Measurements from ENCODE around the gene SPNS1. TPM values are rescaled to one million over a fixed set of nuclear protein-coding genes. Genes with fewer than 3 reads are reported as not detected.
"Not testable (repeated sequence)": the region's sequence is repeated elsewhere in the genome, so short reads cannot be mapped to it uniquely, and the experiment has no call there.

The SPNS1 gene
- 28.8 and 32.7 TPM in 2 replicates for total RNA-seq

GRCh38 chr16:28974437-28975157, at the start of gene SPNS1:
TSS of gene SPNS1 (plus strand) at chr16:28974778. CDS start at chr16:28975152, 374 bp downstream.
- peak; percentile 92 for DNase-seq (ENCODE audit: low read depth, low spot score)

DNA sequence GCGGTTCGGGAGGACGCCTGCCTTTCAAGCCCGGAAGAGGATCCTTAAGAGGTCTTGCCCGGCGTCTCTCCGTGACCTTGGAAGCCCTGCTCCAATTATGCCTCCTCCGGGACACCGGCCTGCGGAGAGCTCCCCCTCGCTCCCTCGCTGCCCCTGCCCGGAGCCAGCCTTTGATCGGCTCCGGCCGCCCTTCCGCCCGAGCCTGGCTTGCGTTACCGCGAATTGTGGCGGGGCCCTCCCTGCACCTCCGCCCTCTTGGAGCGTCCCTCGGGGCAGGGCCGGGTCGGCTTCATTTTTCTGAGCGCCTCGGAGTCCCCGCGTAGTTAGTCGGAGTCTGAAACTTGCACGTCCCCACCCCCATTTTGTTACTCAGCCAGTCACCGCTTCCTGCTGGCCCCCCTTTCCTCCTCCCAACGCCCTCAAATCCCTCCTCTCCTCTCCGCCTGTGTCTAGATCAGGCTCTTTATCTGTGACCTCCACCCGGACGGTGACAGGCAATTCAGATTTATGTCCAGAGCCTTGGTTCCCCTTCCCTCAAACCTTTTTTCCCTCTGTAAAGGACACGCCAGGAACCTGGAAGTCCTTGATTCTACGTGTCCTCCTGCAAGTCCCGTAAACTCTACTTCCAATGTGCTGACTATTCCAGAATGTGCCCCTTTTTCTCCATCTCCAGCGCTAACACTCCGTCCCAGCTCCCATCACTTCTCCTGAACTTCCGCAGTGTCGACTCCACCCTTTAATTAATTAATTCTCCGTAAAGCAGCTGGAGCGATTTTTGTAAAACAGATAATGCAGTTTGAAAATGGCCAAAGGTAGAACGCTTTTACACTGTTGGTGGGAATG, 49.0 kb upstream of the SPNS1 start:
- DNase-seq (ENCODE audit: low read depth, low spot score): no peak

DNA sequence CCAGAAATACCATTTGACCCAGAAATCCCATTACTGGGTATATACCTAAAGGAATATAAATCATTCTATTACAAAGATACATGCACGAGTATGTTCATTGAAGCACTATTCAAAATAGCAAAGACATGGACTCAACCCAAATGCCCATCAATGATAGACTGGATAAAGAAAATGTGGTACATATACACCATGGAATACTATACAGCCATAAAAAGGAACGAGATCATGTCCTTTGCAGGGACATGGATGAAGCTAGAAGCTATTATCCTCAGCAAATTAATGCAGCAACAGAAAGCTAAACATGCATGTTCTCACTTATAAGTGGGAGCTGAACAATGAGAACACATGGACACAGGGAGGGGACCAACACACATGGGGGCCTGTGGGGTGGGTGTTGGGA, 48.3 kb upstream of the SPNS1 start:
- DNase-seq (ENCODE audit: low read depth, low spot score): not testable (repeated sequence)

- no peak for DNase-seq (ENCODE audit: low read depth, low spot score)
Measured at GRCh38 chr16:28927815-28928214, 46.8 kb upstream of the SPNS1 start.

DNA sequence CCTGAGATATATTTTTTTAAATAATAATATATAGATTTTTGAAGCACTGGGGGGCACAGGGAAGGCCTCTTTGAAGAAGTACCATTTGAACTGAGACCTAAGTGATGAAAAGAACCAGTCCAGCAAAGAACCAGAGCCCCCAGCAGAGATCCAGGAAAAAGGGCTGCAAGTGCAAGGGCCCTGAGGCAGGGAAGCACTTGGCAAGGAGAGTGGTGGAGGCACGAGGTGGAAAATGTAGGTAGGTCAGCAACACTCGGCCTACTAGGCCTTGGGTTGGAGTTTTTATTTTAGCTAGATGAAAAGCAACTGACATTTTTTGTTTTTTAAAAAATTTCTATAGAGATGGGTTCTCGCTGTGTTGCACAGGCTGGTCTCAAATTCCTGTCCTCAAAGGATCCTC, 44.4 kb upstream of the SPNS1 start:
- DNase-seq (ENCODE audit: low read depth, low spot score): no peak

GRCh38 chr16:28930652-28931051, 43.9 kb upstream of the SPNS1 start:
- no peak for DNase-seq (ENCODE audit: low read depth, low spot score)

DNA sequence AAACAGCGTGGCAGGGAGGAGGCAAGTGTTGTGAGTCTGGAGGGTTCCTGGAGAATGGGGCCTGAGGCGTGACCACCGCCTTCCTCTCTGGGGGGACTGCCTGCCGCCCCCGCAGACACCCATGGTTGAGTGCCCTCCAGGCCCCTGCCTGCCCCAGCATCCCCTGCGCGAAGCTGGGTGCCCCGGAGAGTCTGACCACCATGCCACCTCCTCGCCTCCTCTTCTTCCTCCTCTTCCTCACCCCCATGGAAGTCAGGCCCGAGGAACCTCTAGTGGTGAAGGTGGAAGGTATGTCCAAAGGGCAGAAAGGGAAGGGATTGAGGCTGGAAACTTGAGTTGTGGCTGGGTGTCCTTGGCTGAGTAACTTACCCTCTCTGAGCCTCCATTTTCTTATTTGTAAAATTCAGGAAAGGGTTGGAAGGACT, 42.8 kb upstream of the SPNS1 start, which contains the start of gene CD19:
TSS of gene CD19 (plus strand) at position 171 of the 425 bp plus-strand sequence. CDS start at position 201, 30 bp downstream.
- DNase-seq (ENCODE audit: low read depth, low spot score): no peak

GRCh38 chr16:28932339-28933141, 42.0 kb upstream of the SPNS1 start:
- DNase-seq (ENCODE audit: low read depth, low spot score): no peak

- no peak for DNase-seq (ENCODE audit: low read depth, low spot score)
Measured at GRCh38 chr16:28933171-28933570, 41.4 kb upstream of the SPNS1 start.

GRCh38 chr16:28935346-28935745, 39.2 kb upstream of the SPNS1 start:
- no peak for DNase-seq (ENCODE audit: low read depth, low spot score)

DNA sequence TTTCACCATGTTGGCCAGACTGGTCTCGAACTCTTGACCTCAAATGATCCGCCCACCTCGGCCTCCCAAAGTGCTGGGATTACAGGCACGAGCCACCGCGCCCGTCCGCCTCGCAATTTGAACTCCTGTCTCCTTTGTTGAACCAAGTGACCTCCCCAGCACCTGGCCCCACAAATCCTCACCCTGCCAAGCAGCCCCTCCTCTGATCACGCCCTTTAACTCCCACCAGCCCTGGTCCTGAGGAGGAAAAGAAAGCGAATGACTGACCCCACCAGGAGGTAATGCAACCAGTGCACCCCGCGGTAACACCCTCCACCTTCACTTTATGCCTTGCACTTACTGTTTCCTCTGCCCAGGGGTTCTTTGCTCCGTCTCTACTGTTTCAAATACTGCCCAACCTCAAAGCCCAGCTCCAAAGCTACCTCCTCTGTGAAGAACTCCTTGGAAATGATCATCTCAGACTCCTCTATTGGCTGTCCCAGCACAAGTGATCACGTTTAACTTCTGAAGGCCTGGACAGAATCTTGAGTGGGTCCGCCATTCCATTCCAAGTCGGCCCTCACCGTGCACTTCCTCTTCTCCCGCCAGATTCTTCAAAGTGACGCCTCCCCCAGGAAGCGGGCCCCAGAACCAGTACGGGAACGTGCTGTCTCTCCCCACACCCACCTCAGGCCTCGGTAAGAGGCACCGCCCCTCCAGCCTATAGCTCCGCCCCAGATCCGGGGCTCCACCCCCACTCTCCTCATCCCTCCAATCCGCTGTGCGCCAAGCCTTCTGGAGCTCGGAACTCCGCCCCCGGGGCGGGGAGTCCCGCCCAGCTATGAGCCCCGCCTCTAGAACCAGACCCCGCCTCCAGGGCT, 38.4 kb upstream of the SPNS1 start:
- DNase-seq (ENCODE audit: low read depth, low spot score): peak; percentile 55

GRCh38 chr16:28936784-28937155, 37.8 kb upstream of the SPNS1 start:
- DNase-seq (ENCODE audit: low read depth, low spot score): no peak

DNA sequence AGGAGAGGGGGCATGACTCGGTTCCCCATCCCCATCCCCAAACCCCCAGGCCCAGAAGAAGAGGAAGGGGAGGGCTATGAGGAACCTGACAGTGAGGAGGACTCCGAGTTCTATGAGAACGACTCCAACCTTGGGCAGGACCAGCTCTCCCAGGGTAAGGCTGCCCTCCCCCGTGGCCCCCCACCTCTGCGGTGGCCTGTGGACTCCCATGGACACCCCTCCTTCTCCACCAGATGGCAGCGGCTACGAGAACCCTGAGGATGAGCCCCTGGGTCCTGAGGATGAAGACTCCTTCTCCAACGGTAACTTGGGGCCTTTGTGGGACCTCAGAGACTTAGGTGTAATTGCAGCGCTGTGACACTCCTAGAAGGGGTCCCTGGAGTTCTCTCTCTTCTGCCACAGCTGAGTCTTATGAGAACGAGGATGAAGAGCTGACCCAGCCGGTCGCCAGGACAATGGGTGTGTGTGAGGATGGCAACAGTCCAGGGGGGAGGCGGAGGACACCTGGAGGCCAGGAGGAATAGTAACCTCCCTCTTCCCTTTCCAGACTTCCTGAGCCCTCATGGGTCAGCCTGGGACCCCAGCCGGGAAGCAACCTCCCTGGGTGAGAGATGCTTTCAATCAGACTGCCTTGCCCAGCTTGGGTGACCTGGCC, 37.2 kb upstream of the SPNS1 start:
- no peak for DNase-seq (ENCODE audit: low read depth, low spot score)

DNA sequence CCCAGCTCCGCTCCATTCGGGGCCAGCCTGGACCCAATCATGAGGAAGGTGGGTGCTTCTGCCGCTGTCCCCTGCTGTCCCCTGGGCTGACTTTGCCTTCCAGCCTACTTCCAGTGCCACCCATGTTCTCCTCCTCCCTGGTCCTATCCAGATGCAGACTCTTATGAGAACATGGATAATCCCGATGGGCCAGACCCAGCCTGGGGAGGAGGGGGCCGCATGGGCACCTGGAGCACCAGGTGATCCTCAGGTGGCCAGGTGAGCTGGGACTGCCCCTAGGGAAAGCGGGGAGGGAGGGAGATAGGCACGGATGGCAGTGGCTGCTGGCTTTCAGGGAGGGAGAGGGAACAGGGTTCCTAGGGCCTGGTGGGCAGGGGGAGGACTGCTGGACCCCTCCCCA, 35.9 kb upstream of the SPNS1 start:
- DNase-seq (ENCODE audit: low read depth, low spot score): no peak

DNA sequence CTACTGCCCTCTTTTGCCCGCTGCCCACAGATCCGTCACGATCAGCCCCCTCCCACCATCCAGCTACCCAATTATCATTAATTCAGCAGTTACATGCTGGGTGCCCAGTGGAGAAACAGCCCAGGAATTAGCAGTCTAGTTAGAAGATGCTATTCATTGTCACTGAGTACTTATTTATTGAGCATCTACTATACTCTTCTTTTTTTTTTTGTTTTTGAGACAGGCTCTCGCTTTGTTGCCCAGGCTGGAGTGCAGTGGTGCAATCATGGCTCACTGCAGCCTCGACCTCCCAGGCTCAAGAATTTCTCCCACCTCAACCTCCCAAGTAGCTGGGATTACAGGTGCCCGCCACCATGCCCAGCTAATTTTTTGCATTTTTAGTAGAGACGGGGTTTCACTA, 34.8 kb upstream of the SPNS1 start:
- not testable (repeated sequence) for DNase-seq (ENCODE audit: low read depth, low spot score)

DNA sequence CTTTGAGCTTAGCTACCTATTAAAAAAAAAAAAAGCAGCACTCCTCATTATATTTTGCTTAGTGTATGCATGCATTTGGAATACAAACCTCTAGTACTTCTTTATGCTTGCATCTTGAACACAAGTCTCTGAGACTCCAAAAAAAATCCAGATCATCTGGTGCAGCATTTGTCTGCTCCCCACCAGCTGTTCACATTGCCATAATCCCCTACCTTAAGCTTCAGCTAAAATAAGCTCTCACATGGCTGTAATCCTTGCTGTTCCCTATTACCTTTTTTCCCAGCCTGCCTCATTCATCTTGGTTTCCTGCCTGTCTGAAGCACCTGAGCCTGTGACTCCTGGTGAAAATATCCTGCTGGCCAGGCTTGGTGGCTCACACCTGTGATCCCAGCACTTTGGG, 31.3 kb upstream of the SPNS1 start:
- DNase-seq (ENCODE audit: low read depth, low spot score): no peak

GRCh38 chr16:28946681-28947080, 27.9 kb upstream of the SPNS1 start:
- DNase-seq (ENCODE audit: low read depth, low spot score): no peak

GRCh38 chr16:28950648-28951409, 23.7 kb upstream of the SPNS1 start, which contains the start of gene NFATC2IP:
TSS of gene NFATC2IP (plus strand) at chr16:28950937. CDS start at chr16:28951012, 75 bp downstream.
- DNase-seq (ENCODE audit: low read depth, low spot score): peak; percentile 99

DNA sequence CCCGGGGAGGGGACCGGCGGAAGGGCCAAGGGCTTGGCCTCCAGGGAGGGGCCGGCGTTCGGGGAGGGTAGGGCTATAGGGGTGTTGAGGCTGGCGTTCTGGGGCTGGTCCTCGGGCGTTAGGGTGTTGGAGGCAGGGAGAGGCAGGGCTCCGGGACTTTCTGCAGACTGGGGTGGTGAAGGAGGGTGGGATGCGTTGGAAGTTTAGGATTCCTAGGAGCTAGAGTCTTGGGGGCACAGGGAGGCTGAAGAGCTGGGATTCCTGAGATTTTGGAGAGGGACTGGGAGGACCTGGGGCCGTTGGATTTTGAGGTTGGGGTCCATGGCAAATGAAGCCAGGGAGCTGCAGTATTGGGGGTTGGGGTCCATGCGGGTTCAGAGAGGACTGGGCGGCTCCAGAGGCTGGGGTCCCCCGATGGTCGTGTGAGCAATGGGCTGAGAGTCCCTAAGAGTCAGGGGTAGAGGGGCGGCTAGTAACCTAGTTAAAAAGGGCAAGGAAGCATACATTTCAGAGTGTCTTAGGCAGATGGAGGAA, 23.1 kb upstream of the SPNS1 start:
- DNase-seq (ENCODE audit: low read depth, low spot score): no peak
